ENCODE results near the gene ST8SIA2. TPM values are rescaled to one million over a fixed set of nuclear protein-coding genes. Genes with fewer than 3 reads are reported as not detected.
A peak's percentile ranks its signal among the peaks of the same experiment; 100 is the strongest.

The ST8SIA2 gene
- total RNA-seq, 1 donor from 2014 or later = 27.4 TPM

- TF ChIP-seq CTCF (conservative IDR thresholded peaks at IDR 0.05) = no peak
- DNase-seq (ENCODE audit: low read depth, low spot score) = no peak
- Mint-ChIP-seq H3K4me1 (peaks cover 13% of the 10 kb centered on the region), H3K36me3 (ENCODE audit: low read depth) (peaks cover 7% of the 10 kb centered on the region), H3K4me3 (peak overlapping the region; percentile 45), H3K27me3 (ENCODE audit: low read depth) (no peaks in the 10 kb centered on the region), H3K9me3 (no peaks in the 10 kb centered on the region), H3K27ac (ENCODE audit: unreplicated experiment) (no peak overlapping the region)
These were observed 6.9 kb downstream of the ST8SIA2 start for GRCh38 chr15:92400573-92400972.

- peaks cover 7% of the 10 kb centered on the region for H3K4me1 Mint-ChIP-seq
- no peaks in the 10 kb centered on the region for H3K9me3 Mint-ChIP-seq
- H3K27ac Mint-ChIP-seq (ENCODE audit: unreplicated experiment) = no peak overlapping the region
- peaks cover 7% of the 10 kb centered on the region for H3K36me3 Mint-ChIP-seq (ENCODE audit: low read depth)
- no peak for DNase-seq (ENCODE audit: low read depth, low spot score)
- peak overlapping the region; percentile 54 for H3K4me3 Mint-ChIP-seq
- no peak for TF ChIP-seq CTCF (conservative IDR thresholded peaks at IDR 0.05)
- no peaks in the 10 kb centered on the region for H3K27me3 Mint-ChIP-seq (ENCODE audit: low read depth)
These were observed 7.5 kb downstream of the ST8SIA2 start for GRCh38 chr15:92400980-92401787.

- DNase-seq (ENCODE audit: low read depth, low spot score) = no peak
These were observed 9.1 kb downstream of the ST8SIA2 start for GRCh38 chr15:92402751-92403150.

GRCh38 chr15:92405942-92406341 is 12.3 kb downstream of the ST8SIA2 start:
- Mint-ChIP-seq H3K4me1 (peaks cover 22% of the 10 kb centered on the region), H3K9me3 (no peaks in the 10 kb centered on the region), H3K27me3 (ENCODE audit: low read depth) (no peaks in the 10 kb centered on the region), H3K36me3 (ENCODE audit: low read depth) (peaks cover 6% of the 10 kb centered on the region), H3K4me3 (no peak overlapping the region), H3K27ac (ENCODE audit: unreplicated experiment) (no peak overlapping the region)
- TF ChIP-seq CTCF (conservative IDR thresholded peaks at IDR 0.05) = no peak
- DNase-seq (ENCODE audit: low read depth, low spot score) = no peak

More at GRCh38 chr15:92402751-92403150, 9.1 kb downstream of the ST8SIA2 start:
- Mint-ChIP-seq H3K4me1 (peaks cover 13% of the 10 kb centered on the region), H3K27me3 (ENCODE audit: low read depth) (no peaks in the 10 kb centered on the region), H3K4me3 (no peak overlapping the region), H3K36me3 (ENCODE audit: low read depth) (peaks cover 5% of the 10 kb centered on the region), H3K9me3 (no peaks in the 10 kb centered on the region), H3K27ac (ENCODE audit: unreplicated experiment) (no peak overlapping the region)
- TF ChIP-seq CTCF (conservative IDR thresholded peaks at IDR 0.05) = no peak

- no peaks in the 10 kb centered on the region for H3K27me3 Mint-ChIP-seq (ENCODE audit: low read depth)
- H3K4me3 Mint-ChIP-seq = no peak overlapping the region
- H3K9me3 Mint-ChIP-seq = no peaks in the 10 kb centered on the region
- no peak overlapping the region for H3K27ac Mint-ChIP-seq (ENCODE audit: unreplicated experiment)
- no peak for DNase-seq (ENCODE audit: low read depth, low spot score)
- peaks cover 6% of the 10 kb centered on the region for H3K36me3 Mint-ChIP-seq (ENCODE audit: low read depth)
- TF ChIP-seq CTCF (conservative IDR thresholded peaks at IDR 0.05) = no peak
- peaks cover 29% of the 10 kb centered on the region for H3K4me1 Mint-ChIP-seq
These were observed 13.6 kb downstream of the ST8SIA2 start for GRCh38 chr15:92407321-92407720.

Measured in neural crest cell (in vitro differentiated cells).